Endothelial cell of hepatic sinusoid (primary cell): ENCODE results near the gene WWOX.

Experiments used
- in situ Hi-C: cut with HindIII; loops from 2 replicates; pipeline ENCODE4 v1.10.0; 2017; ENCODE audit warnings: low sequenced_read_pairs

WWOX gene

DNA sequence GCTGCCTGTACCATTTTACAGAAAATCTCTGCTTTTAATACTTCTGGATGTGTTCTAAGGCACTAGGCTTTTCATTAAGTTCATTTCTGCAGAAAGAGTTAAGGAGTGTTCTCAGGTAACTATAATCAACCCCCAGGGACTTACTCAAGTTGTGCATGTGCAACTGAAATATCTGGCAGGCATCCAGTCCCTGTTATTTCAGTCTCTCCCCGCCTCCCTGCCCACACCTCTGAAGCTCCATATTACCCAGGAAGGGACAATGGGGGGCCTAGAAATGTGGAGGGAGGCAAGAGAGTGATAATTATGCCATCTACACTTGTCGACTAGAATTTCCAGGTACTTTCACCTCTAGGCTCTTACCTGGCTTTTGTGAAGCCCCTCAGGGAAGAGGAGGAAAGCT lies 1068.9 kb downstream of the WWOX start:
- in situ Hi-C loops, result no loop called here

DNA sequence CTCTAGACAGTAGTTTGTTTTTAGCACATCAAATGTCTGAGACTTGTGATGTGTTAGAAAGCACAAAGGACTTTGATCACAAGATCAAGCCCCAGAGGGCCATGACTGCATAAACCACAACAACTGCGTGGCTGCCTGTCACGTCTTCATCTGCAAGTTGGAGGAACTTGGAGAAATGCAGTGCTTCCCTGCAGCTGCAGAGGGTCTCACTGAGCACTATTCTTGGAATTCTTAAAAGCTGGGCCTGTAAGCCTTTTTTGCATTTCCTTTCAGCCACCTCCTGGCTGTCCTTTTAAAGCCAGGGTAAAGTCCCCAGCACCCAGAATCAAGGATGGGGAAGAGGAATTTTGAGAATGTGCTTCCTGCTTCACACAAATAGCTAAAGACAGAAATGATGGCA lies 1069.8 kb downstream of the WWOX start:
- in situ Hi-C loops, result no loop called here

GRCh38 chr16:79170555-79171246 lies 1071.2 kb downstream of the WWOX start:
- in situ Hi-C loops, result no loop called here

GRCh38 chr16:79171504-79171903 lies 1072.0 kb downstream of the WWOX start:
- in situ Hi-C loops, result no loop called here

- in situ Hi-C loops, result no loop called here
Measured at GRCh38 chr16:79171931-79172705, 1072.7 kb downstream of the WWOX start.

GRCh38 chr16:79172976-79173500 lies 1073.6 kb downstream of the WWOX start:
- in situ Hi-C loops, result no loop called here

- in situ Hi-C loops, result no loop called here
Measured at GRCh38 chr16:79173919-79174318, 1074.5 kb downstream of the WWOX start.

- in situ Hi-C loops, result no loop called here
Measured at GRCh38 chr16:79175286-79176057, 1076.0 kb downstream of the WWOX start.

GRCh38 chr16:79177018-79177417 lies 1077.6 kb downstream of the WWOX start:
- in situ Hi-C loops, result no loop called here

- in situ Hi-C loops, result no loop called here
Measured at GRCh38 chr16:79181419-79181818, 1082.0 kb downstream of the WWOX start.

DNA sequence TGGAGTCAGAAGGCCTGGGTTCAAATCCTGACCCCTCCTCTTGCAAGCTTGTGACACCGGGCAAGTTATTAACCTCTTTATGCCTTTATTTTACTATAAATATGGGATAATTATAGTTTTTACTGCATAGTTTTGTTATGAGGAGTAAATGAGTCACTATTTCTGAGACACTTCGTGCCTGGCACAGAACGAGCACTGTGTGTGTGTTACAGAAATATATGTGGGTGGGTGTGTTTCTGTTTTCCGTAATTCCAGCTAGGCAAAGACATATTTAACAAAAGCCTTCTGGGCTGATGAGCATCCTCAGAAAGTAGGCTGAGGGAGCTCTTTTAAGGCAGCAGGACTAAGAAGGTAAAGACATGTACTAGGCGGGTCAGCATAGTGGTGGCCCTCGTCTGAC lies 1083.2 kb downstream of the WWOX start:
- in situ Hi-C loops, result no loop called here

DNA sequence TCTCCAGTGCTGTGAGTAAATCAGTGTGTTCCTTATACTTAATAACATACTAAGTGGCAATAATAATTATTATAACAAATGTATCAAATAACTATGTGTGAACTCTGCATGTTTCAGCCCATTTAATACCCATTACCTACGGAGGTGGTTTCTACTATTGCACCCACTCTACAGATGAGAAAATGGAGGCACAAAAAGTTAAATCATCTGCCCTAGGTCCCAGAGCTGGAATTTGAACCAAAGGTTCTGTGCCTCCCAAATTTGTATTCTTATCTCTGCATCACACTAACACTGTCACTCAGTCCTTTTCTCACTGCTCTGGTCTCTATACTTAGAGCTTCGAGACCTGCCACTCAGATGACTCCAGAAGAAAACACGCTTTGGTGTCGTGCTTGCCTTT lies 1084.1 kb downstream of the WWOX start:
- in situ Hi-C loops, result no loop called here

DNA sequence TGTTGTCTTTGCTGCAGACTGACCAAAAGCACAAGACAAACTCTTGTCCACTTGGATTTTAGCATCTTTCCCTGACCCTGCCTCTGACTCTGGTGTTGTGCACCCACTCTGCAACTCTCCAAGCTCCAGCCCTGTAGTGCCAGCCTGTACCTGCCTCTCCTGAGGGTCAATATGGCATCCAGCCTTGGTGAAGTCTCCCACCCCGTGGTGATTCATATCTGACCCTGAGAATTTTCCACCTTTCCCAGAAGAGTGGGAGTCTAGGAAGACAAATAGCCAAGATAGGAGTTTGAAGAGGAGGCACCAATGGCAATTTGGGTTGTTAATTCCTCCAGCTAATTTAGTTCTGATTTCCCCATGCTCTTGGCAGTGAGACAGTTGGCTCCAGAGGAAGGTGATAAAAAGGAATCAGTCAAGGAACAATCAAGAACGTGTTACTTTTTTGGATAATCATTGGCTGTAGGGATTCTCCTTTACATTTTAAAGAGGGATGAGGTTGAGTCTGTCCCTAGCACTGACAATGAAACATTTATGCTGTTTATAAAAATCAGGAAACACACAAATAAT lies 1085.1 kb downstream of the WWOX start:
- in situ Hi-C loops, result no loop called here

- in situ Hi-C loops, result no loop called here
Measured at GRCh38 chr16:79185711-79186110, 1086.3 kb downstream of the WWOX start.

DNA sequence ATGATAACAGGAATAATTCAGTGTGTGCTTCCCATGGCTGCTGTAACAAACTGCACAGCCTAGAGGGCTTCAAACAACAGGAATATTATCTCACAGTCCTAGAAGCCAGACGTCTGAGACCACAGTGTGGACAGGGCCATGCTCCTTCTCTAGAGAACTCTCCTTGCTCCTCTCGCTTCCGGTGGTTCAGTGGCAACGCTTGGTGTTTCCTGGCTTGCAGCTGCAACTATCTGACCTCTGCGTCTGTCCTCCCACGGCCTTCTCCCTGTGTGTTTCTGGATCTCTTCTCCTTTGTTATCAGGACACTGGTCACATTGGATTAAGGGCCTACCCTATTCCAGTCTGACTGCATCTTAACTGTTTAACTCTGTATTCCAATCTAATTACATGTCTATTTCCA lies 1086.7 kb downstream of the WWOX start:
- in situ Hi-C loops, result no loop called here

GRCh38 chr16:79188115-79188738 lies 1088.8 kb downstream of the WWOX start:
- in situ Hi-C loops, result no loop called here

DNA sequence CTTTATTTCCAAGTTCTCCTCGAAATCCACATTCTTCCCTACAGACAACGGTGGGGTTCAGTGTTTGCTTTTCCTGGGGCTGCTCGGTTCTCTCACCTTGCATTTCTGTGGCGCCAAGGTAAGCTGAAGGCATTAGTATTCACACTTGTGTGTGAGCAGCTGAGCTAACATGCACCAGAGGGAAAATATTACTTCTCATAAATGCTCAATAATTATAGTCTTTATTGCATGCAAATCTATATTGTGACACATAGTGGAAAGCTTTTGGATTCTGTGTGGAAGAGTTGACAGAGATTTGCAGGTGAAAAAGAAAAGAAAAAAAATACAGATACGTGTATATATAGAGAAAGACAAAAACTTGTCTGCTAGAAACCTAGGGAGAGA lies 1089.3 kb downstream of the WWOX start:
- in situ Hi-C loops, result no loop called here

DNA sequence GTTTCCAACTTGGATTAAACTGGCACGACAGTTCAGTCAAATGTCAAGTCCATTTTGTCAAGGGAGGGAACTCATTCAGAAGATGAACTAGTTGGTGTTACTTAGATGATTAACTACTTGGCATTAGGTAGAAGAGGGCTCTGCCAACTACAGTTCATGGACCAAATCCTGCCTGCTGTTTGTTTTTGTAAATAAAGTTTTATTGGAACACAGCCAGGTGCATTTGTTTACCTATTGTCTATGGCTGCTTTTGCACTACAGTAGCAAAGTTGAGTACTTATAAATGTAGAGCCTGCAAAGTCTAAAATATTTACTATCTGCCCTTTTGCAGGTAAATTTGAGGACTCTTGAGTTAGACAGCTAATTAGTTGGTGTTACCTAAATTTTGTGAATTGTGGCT lies 1091.1 kb downstream of the WWOX start:
- in situ Hi-C loops, result no loop called here

DNA sequence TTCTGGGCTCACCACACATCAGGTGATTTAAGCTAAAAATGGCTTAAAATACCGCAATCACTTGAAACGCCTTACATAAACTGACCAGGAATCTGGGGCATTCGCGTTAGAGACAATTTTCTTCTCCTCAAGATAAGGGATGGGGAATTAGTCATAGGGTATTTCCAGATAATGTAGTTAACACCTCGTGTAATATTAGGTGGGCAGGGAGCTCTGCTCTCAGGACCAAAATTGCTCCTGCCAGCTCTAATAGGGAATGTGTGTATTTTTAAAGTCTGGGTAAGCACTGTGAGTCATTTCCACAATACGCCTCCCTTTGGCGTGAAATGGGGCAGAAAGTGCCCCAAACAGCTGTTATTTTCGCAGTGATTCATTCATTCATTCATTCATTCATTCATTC lies 1092.5 kb downstream of the WWOX start:
- in situ Hi-C loops, result no loop called here

- in situ Hi-C loops, result no loop called here
Measured at GRCh38 chr16:79192904-79193303, 1093.5 kb downstream of the WWOX start.

GRCh38 chr16:79194291-79194690 lies 1094.8 kb downstream of the WWOX start:
- in situ Hi-C loops, result no loop called here
